ENCODE results near the gene HRH1. TPM values are rescaled to one million over a fixed set of nuclear protein-coding genes. Genes with fewer than 3 reads are reported as not detected.

HRH1 gene
- total and polyA plus RNA-seq, 2 of the 13 experiments (the other 11 are each of a cell fraction or from before 2014, with no cell fraction given), result not detected

DNA sequence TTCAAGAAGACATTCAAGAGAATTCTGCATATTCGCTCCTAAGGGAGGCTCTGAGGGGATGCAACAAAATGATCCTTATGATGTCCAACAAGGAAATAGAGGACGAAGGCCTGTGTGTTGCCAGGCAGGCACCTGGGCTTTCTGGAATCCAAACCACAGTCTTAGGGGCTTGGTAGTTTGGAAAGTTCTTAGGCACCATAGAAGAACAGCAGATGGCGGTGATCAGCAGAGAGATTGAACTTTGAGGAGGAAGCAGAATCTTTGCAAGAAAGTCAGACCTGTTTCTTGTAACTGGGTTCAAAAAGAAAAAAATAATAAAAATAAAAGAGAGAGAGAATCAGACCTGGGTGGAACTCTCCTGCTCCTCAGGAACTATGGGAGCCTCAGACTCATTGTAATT is 106.2 kb downstream of the HRH1 start:
- H3K9ac ChIP-seq (ENCODE audit: insufficient read depth, low read depth, low read length), result no peak overlapping the region
- no TSS peak for BruUV-seq (replicated peaks)
- H2AFZ ChIP-seq (ENCODE audit: low read length), result no peak overlapping the region
- TF ChIP-seq ZNF446 (CRISPR knock-in tag; IDR thresholded peaks at IDR 0.05), result no peak
- no peak for TF ChIP-seq NFATC3 (CRISPR knock-in tag; IDR thresholded peaks at IDR 0.05)
- TF ChIP-seq, protein P1, sequence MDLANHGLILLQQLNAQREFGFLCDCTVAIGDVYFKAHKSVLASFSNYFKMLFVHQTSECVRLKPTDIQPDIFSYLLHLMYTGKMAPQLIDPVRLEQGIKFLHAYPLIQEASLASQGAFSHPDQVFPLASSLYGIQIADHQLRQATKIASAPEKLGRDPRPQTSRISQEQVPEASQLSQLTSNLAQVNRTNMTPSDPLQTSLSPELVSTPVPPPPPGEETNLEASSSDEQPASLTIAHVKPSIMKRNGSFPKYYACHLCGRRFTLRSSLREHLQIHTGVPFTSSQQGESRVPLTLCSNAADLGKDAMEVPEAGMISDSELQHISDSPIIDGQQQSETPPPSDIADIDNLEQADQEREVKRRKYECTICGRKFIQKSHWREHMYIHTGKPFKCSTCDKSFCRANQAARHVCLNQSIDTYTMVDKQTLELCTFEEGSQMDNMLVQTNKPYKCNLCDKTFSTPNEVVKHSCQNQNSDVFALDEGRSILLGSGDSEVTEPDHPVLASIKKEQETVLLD (CRISPR knock-in tag; IDR thresholded peaks at IDR 0.05; ENCODE audit: low read depth), result no peak
- no peak for TF ChIP-seq NFE2L1 (CRISPR knock-in tag; IDR thresholded peaks at IDR 0.05; ENCODE audit: borderline replicate concordance)
- no peak for TF ChIP-seq MIER2 (CRISPR knock-in tag; IDR thresholded peaks at IDR 0.05)
- no peak for TF ChIP-seq ZNF850 (CRISPR knock-in tag; conservative IDR thresholded peaks at IDR 0.05)
- TF ChIP-seq, protein P2, sequence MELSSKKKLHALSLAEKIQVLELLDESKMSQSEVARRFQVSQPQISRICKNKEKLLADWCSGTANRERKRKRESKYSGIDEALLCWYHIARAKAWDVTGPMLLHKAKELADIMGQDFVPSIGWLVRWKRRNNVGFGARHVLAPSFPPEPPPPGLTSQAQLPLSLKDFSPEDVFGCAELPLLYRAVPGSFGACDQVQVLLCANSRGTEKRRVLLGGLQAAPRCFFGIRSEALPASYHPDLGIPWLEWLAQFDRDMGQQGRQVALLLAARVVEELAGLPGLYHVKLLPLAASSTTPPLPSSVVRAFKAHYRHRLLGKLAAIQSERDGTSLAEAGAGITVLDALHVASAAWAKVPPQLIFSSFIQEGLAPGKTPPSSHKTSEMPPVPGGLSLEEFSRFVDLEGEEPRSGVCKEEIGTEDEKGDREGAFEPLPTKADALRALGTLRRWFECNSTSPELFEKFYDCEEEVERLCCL (CRISPR knock-in tag; IDR thresholded peaks at IDR 0.05; ENCODE audit: borderline replicate concordance), result no peak
- TF ChIP-seq ZNF30 (CRISPR knock-in tag; IDR thresholded peaks at IDR 0.05), result no peak
- no peak for TF ChIP-seq DPF2 (CRISPR knock-in tag; IDR thresholded peaks at IDR 0.05; ENCODE audit: borderline replicate concordance, low read depth)
- ChIA-PET POLR2A (no interaction called here), CTCF (ENCODE audit: low intra/inter-chr PET ratio, low total read pairs) (no interaction called here)
- no peaks in the 10 kb centered on the region for H4K20me1 ChIP-seq (ENCODE audit: insufficient read depth, low read length)
- H3K4me3 ChIP-seq (replicated peaks in 1 of 3; ENCODE audit: insufficient read depth in 1 of 3, low read depth in 2 of 3, low read length in 3 of 3), result no peak overlapping the region
- H3K9me3 ChIP-seq (ENCODE audit: low read length), result no peaks in the 10 kb centered on the region
- no peak overlapping the region for H3K4me2 ChIP-seq (ENCODE audit: low read depth, low read length)
- H3K27ac ChIP-seq (ENCODE audit: extremely low read length, insufficient read depth, low read length), result no peak overlapping the region
- H3K79me2 ChIP-seq (ENCODE audit: insufficient read depth, low read length), result no peaks in the 10 kb centered on the region
- WGBS (ENCODE audit: low lambda C conversion rate), result 18% methylated on average over 3 of the region's 3 CpGs
- in situ Hi-C loops (cut with HindIII; ENCODE audit: extremely low pct_ligation_motif_present, low pct_unique_long_range_greater_than_20kb) (no loop called here), intact Hi-C loops (cut with micrococcal nuclease; ENCODE audit: unreplicated experiment) (no loop called here)
- no peaks in the 10 kb centered on the region for H3K36me3 ChIP-seq (replicated peaks in 1 of 2; ENCODE audit: control insufficient read depth in 1 of 2, insufficient read depth in 2 of 2, low read length in 2 of 2)
- no peak for ATAC-seq
- no peak for DNase-seq (ENCODE audit: low spot score)
- no peaks in the 10 kb centered on the region for H3K4me1 ChIP-seq (ENCODE audit: insufficient read depth, low read length)
- peaks cover 0 to 18% of the 10 kb centered on the region in 2 experiments; a peak in 3 of 5 replicates for H3K27me3 ChIP-seq (ENCODE audit: control insufficient read depth in 1 of 2, insufficient read depth in 2 of 2, low read length in 2 of 2)
- FAIRE-seq, result no peak
